Stomach smooth muscle (tissue), 2 donors: ENCODE measurements around the gene PRR14.
"Not testable (repeated sequence)": the region's sequence is repeated elsewhere in the genome, so short reads cannot be mapped to it uniquely, and the experiment has no call there.

Experiments
- H3K27ac ChIP-seq: one replicate; pipeline ENCODE4 v1.7.0; 2013; ENCODE audit warnings: mild to moderate bottlenecking, low read length, inconsistent platforms
- H3K27me3 ChIP-seq, 2 donors: one replicate each; pipeline ENCODE4 v1.7.0; 2013; ENCODE audit warnings: low read length in 2 of 2; ENCODE audit not compliant: insufficient read depth in 2 of 2, control insufficient read depth in 1 of 2
- H3K36me3 ChIP-seq, 2 donors: one replicate each; pipeline ENCODE4 v1.7.0; 2013; ENCODE audit warnings: low read length in 2 of 2; ENCODE audit not compliant: control insufficient read depth in 2 of 2, insufficient read depth in 2 of 2
- H3K4me1 ChIP-seq: one replicate; pipeline ENCODE4 v1.7.0; 2013; ENCODE audit warnings: low read length; ENCODE audit not compliant: control insufficient read depth, insufficient read depth
- H3K4me3 ChIP-seq, 2 donors: one replicate each; pipeline ENCODE4 v1.7.0; 2013; ENCODE audit warnings: low read length in 2 of 2
- H3K9ac ChIP-seq, 2 donors: one replicate each; pipeline ENCODE4 v1.7.0; 2013; ENCODE audit warnings: low read length in 2 of 2, mild to moderate bottlenecking in 1 of 2
- H3K9me3 ChIP-seq, 2 donors: one replicate each; pipeline ENCODE4 v1.7.0; 2013; ENCODE audit warnings: low read length in 2 of 2; ENCODE audit not compliant: control insufficient read depth in 2 of 2
- donor health status: healthy.
- donor health status: Pancreatic carcinoma.

PRR14 gene

GRCh38 chr16:30633526-30633925 is 17.2 kb upstream of the PRR14 start:
- H3K27ac ChIP-seq: peak overlapping the region; percentile 94
- H3K4me3 ChIP-seq: peak overlapping the region; percentile 88 to 91
- peak overlapping the region; percentile 73 to 98 for H3K9ac ChIP-seq
- no peaks in the 10 kb centered on the region for H3K27me3 ChIP-seq
- no peaks in the 10 kb centered on the region for H3K9me3 ChIP-seq
- peaks cover 13% of the 10 kb centered on the region for H3K4me1 ChIP-seq
- H3K36me3 ChIP-seq: no peaks in the 10 kb centered on the region

- no peak overlapping the region for H3K4me3 ChIP-seq
- H3K9ac ChIP-seq: no peak overlapping the region
- no peaks in the 10 kb centered on the region for H3K9me3 ChIP-seq
- no peaks in the 10 kb centered on the region for H3K27me3 ChIP-seq
- H3K4me1 ChIP-seq: peaks cover 10% of the 10 kb centered on the region
- no peaks in the 10 kb centered on the region for H3K36me3 ChIP-seq
- H3K27ac ChIP-seq: no peak overlapping the region
These were observed 14.2 kb upstream of the PRR14 start for GRCh38 chr16:30636599-30636998.

GRCh38 chr16:30637139-30637538 is 13.6 kb upstream of the PRR14 start:
- H3K4me3 ChIP-seq, H3K9ac ChIP-seq, H3K27me3 ChIP-seq, H3K27ac ChIP-seq, H3K9me3 ChIP-seq, H3K36me3 ChIP-seq: not testable (repeated sequence)
- peaks cover 10% of the 10 kb centered on the region for H3K4me1 ChIP-seq

- no peaks in the 10 kb centered on the region for H3K27me3 ChIP-seq
- peaks cover 10% of the 10 kb centered on the region for H3K4me1 ChIP-seq
- H3K9me3 ChIP-seq: no peaks in the 10 kb centered on the region
- H3K36me3 ChIP-seq: no peaks in the 10 kb centered on the region
- H3K4me3 ChIP-seq: no peak overlapping the region
- no peak overlapping the region for H3K27ac ChIP-seq
- H3K9ac ChIP-seq: no peak overlapping the region
These were observed 12.8 kb upstream of the PRR14 start for GRCh38 chr16:30637944-30638343.

- H3K27ac ChIP-seq: no peak overlapping the region
These were observed 9.3 kb upstream of the PRR14 start for GRCh38 chr16:30641378-30641982.

GRCh38 chr16:30644334-30644830 is 6.4 kb upstream of the PRR14 start:
- Histone ChIP-seq H3K27me3 (no peaks in the 10 kb centered on the region), H3K27ac (no peak overlapping the region), H3K36me3 (no peaks in the 10 kb centered on the region), H3K9me3 (no peaks in the 10 kb centered on the region), H3K4me3 (no peak overlapping the region), H3K9ac (no peak overlapping the region), H3K4me1 (no peaks in the 10 kb centered on the region)

More at GRCh38 chr16:30641378-30641982, 9.3 kb upstream of the PRR14 start:
- Histone ChIP-seq H3K4me3 (no peak overlapping the region), H3K27me3 (no peaks in the 10 kb centered on the region), H3K4me1 (no peaks in the 10 kb centered on the region), H3K36me3 (no peaks in the 10 kb centered on the region), H3K9ac (no peak overlapping the region), H3K9me3 (no peaks in the 10 kb centered on the region)

- no peak overlapping the region for H3K27ac ChIP-seq
- H3K9me3 ChIP-seq: no peaks in the 10 kb centered on the region
- H3K36me3 ChIP-seq: no peaks in the 10 kb centered on the region
- H3K9ac ChIP-seq: no peak overlapping the region
- H3K4me1 ChIP-seq: peaks cover 8% of the 10 kb centered on the region
- H3K4me3 ChIP-seq: no peak overlapping the region
- H3K27me3 ChIP-seq: no peaks in the 10 kb centered on the region
These were observed 5.0 kb upstream of the PRR14 start for GRCh38 chr16:30645727-30646126.

GRCh38 chr16:30647274-30647571 is 3.5 kb upstream of the PRR14 start:
- H3K4me3 ChIP-seq: no peak overlapping the region
- H3K36me3 ChIP-seq: no peaks in the 10 kb centered on the region
- peaks cover 14% of the 10 kb centered on the region for H3K4me1 ChIP-seq

GRCh38 chr16:30649725-30650368 is 913 bp upstream of the PRR14 start:
- Histone ChIP-seq H3K36me3 (peaks cover 16 to 21% of the 10 kb centered on the region in 2 donors), H3K9ac (peak overlapping the region; percentile 80 to 89), H3K4me3 (peak overlapping the region; percentile 84 to 96), H3K9me3 (no peaks in the 10 kb centered on the region), H3K27ac (peak overlapping the region; percentile 97), H3K27me3 (no peaks in the 10 kb centered on the region), H3K4me1 (peaks cover 27% of the 10 kb centered on the region)

More at GRCh38 chr16:30647274-30647571, 3.5 kb upstream of the PRR14 start:
- Histone ChIP-seq H3K9me3 (no peaks in the 10 kb centered on the region), H3K27ac (no peak overlapping the region), H3K9ac (no peak overlapping the region), H3K27me3 (no peaks in the 10 kb centered on the region)

- Histone ChIP-seq H3K4me3 (peak overlapping the region; percentile 87 to 96), H3K9ac (peak overlapping the region; percentile 95 to 98), H3K9me3 (no peaks in the 10 kb centered on the region), H3K27me3 (no peaks in the 10 kb centered on the region), H3K27ac (peak overlapping the region; percentile 97), H3K36me3 (peaks cover 28 to 31% of the 10 kb centered on the region in 2 donors), H3K4me1 (peaks cover 27% of the 10 kb centered on the region)
These were observed 604 bp downstream of the PRR14 start for GRCh38 chr16:30651124-30652004.
